Measurements from ENCODE around the gene ZNF462.

The ZNF462 gene

GRCh38 chr9:107007402-107007801 is 144.4 kb downstream of the ZNF462 start:
- DNase-seq (ENCODE audit: low spot score): no peak

GRCh38 chr9:107008011-107008410 is 145.0 kb downstream of the ZNF462 start:
- no peak for DNase-seq (ENCODE audit: low spot score)

- DNase-seq (ENCODE audit: low spot score): no peak
Measured at GRCh38 chr9:107008447-107008846, 145.5 kb downstream of the ZNF462 start.

DNA sequence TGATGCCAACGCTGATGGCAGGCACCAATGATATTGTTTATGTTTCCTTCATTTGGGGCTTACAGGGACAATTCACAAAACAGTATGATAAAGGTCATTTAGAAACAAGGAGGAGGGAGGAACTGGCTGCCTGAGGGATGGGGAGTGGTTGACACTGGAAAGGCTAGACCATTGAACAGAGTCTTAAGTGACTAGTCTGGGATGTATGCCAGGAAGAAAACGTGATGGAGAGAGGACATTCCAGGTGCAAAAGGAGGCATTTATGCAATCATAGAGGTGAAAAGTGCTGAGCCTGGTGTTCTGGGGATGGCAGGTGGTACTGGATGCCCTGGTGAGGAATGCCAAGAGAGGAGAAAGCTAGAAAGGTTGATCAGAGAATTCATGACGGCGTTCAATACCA is 153.4 kb downstream of the ZNF462 start:
- no peak for DNase-seq (ENCODE audit: low spot score)

DNA sequence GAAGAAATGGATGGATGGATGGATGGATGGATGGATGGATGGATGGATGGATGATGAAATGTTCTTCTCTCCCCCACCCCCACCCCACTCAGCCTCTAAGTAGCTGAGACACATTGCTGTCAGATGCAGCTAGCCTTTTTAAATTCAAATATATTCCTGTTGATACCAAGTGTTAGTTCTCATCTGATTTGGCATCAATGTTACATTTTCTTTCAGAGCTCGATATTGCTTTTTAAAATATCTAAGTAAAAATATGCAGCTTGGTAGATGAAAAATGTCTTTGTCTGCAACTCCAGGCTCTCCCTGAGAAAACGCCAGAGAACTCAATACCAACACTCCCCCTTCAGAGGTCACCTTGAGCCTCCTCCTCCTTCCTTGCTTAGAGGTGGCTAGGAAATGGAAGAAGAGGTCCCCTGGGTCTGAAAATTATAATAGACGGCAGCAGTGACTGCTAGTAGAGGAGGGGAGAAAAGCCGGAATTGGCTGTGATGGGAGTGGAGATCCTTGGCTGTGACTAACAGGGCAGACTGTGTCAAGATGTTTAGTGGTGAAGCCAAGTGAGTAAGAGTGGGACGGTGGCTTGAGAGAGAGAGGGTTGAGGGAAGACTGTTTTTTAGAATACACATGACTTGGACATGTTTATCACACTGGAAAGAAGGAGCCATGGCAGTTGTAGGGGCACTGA is 156.0 kb downstream of the ZNF462 start:
- no peak for DNase-seq (ENCODE audit: low spot score)

GRCh38 chr9:107020040-107020530 is 157.1 kb downstream of the ZNF462 start:
- no peak for DNase-seq (ENCODE audit: low spot score)

- no peak for DNase-seq (ENCODE audit: low spot score)
Measured at GRCh38 chr9:107024193-107024592, 161.2 kb downstream of the ZNF462 start.

- no peak for DNase-seq (ENCODE audit: low spot score)
Measured at GRCh38 chr9:107025260-107026035, 162.5 kb downstream of the ZNF462 start.

DNA sequence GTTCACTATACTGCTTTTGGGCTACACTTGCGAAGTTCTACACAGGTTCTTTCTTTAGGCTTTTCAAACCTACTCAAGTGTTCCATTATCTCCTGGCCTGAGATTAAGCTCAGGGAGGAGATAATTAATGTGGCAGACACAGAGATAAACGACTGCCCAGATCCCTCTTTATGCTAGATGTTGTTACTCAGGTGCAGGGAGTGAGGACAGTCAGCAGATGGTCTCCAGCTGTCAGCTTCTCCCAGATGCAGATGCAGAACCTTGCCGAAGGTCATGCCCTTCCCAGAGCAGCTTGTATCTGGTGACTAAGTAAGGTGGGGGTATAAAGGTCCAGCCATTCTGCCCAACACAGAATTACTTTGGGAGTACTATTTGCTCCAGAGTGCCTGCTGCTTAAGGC is 166.2 kb downstream of the ZNF462 start:
- DNase-seq (ENCODE audit: low spot score): no peak

DNA sequence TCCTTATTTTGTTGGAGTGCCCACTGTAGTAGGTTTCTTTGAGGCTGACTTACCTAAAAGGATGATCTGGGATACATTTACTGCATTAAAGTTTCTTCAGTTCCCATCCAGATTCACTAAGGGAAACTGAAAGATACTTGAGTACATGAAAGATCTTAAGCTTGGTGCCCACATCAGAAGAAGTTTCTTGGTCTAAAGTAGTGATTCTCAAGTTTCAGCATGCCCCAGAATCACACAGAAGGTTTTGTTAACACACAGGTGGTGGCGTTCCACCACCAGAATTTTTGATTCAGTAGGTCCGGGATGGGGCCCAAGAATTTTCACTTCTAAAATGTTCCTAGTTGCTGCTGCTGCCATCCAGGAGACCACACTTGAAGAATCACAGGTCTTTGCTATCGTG is 171.0 kb downstream of the ZNF462 start:
- no peak for DNase-seq (ENCODE audit: low spot score)

DNA sequence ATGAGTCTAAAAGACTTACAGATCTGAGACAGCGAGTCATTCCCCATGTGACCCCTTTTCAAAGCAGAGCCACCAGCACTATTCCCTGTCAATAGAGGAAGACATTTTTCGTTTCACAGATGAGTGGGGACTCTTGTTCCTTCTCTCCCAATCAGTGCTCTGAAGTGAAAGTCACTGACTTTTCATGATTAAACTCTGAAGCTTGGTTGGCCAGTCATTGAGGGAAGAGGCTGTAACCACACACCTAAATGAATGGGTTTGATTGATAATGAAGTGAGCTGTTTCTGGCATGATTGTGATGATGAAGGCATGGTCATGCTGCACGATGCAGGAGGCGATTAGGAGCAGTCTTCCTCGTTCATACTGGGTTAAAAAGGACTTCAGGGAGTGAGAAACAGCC is 171.9 kb downstream of the ZNF462 start:
- DNase-seq (ENCODE audit: low spot score): no peak

- DNase-seq (ENCODE audit: low spot score): no peak
Measured at GRCh38 chr9:107036367-107036766, 173.4 kb downstream of the ZNF462 start.

GRCh38 chr9:107039542-107039941 is 176.6 kb downstream of the ZNF462 start:
- DNase-seq (ENCODE audit: low spot score): no peak

GRCh38 chr9:107042606-107043005 is 179.6 kb downstream of the ZNF462 start:
- DNase-seq (ENCODE audit: low spot score): no peak

DNA sequence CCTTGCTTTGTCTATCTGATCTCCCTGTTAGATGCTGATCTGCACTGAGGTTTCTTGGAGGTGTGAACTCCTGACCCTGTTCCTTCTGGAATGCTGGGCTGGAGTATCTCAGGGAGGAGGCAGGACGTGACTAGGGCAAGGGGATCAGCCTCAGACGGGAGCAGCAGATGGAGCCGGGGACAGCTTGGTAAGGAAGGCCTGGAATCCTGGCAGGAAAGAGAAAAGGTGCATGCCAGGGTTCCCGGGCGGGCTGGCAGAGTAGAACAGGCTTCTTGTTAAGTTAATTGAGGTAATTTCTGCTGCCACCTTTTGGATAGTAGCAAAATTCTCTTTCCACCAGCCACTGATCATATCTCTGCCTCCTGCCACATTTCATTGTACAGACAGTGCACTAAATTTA is 180.9 kb downstream of the ZNF462 start:
- peak; percentile 24 for DNase-seq (ENCODE audit: low spot score)

GRCh38 chr9:107044872-107045271 is 181.9 kb downstream of the ZNF462 start:
- DNase-seq (ENCODE audit: low spot score): no peak

GRCh38 chr9:107046692-107047091 is 183.7 kb downstream of the ZNF462 start:
- DNase-seq (ENCODE audit: low spot score): no peak

- no peak for DNase-seq (ENCODE audit: low spot score)
Measured at GRCh38 chr9:107049046-107049802, 186.3 kb downstream of the ZNF462 start.

DNA sequence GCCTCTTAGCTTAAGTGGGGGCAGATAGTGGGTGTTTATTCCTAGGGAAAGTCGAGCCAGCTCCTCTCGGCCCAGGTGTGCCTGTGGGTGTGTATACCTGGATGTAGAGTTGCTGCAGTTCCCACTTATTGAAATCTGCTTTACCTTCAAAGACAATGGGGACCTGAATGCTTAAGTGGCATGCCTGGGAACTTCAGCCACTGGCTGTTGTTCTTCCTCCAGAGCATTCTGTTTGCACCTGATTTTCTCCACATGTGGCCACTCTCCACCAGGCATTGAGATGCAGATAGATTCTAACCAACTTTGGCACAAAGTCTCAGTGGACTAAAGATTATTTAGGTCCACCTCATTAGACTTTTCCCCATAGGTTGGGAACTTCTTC is 186.8 kb downstream of the ZNF462 start:
- peak; percentile 26 for DNase-seq (ENCODE audit: low spot score)

DNA sequence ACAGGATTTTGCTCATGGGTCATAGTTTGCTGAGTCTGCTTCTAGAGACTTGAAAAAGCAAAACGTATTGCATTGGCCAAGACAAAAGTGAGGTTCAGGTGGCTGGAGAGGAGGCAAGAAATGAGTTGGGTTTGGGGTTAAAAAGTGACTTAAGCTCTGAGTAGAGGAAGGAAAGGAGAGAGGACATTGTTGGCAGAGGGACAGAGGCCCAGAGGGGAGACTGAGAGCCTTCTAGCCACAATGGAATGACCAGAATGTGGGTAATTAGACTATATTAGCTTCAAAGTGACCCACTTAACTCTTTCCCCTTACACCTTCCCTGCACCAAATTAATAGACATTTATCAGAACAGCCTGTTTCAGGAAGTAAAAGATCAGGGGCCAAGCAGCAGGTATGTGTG is 188.4 kb downstream of the ZNF462 start:
- DNase-seq (ENCODE audit: low spot score): no peak

GRCh38 chr9:107054146-107054545 is 191.2 kb downstream of the ZNF462 start:
- DNase-seq (ENCODE audit: low spot score): no peak

GRCh38 chr9:107059220-107059619 is 196.3 kb downstream of the ZNF462 start:
- DNase-seq (ENCODE audit: low spot score): peak; percentile 18

DNA sequence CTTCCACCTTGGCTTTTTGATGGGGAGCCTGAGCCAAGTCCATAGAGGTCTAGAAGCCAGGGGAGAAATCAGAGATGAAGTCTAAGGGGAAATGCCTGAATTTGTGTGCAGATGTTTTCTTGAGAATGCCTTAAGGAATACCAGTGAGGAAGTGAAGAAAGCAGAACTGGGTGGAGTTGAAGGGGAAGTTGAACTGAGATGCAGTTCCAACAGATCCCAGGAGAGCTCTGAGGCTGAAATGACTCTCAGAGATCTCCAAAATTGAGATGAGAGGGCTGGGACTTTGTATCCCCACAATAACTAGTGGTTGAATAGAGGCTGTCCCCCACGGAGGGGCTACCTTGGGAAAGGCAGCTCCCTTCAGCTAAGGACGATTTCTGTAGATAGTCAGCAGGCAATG is 197.1 kb downstream of the ZNF462 start:
- no peak for DNase-seq (ENCODE audit: low spot score)
